H54 (cell line): Measurements from ENCODE around the gene C11orf86.

Experiments used
- DNase-seq: peaks from one replicate; pipeline ENCODE4 v3.0.0; 2011; ENCODE audit warnings: low spot score, mixed read lengths; ENCODE audit not compliant: insufficient read length
- FAIRE-seq: peaks from 3 replicates; lab custom pipeline; 2011; peaks lifted over from hg19 to GRCh38; lab: Jason Lieb, UNC
- POLR2A ChIP-seq: IDR thresholded peaks from 2 replicates; pipeline ENCODE4 v1.6.1; 2011; ENCODE audit warnings: low read depth, mild to moderate bottlenecking, low read length

C11orf86 gene

GRCh38 chr11:66974724-66975404 lies at the start of gene C11orf86:
TSS of gene C11orf86 (plus strand) at chr11:66975304. CDS start at chr11:66975363, 59 bp downstream.
- TF ChIP-seq POLR2A = no peak
- DNase-seq = no peak
- FAIRE-seq = no peak

GRCh38 chr11:66929753-66930152 lies 45.4 kb upstream of the C11orf86 start:
- FAIRE-seq (no peak), DNase-seq (no peak)
- no peak for TF ChIP-seq POLR2A

GRCh38 chr11:66932543-66932942 lies 42.6 kb upstream of the C11orf86 start:
- no peak for DNase-seq
- TF ChIP-seq POLR2A = no peak
- FAIRE-seq = no peak

- DNase-seq = no peak
- FAIRE-seq = no peak
- TF ChIP-seq POLR2A = no peak
These were observed 41.6 kb upstream of the C11orf86 start for GRCh38 chr11:66933531-66933930.

GRCh38 chr11:66934950-66935779 lies 39.9 kb upstream of the C11orf86 start:
- DNase-seq (no peak), FAIRE-seq (no peak)
- TF ChIP-seq POLR2A = no peak

GRCh38 chr11:66936311-66936711 lies 38.8 kb upstream of the C11orf86 start:
- DNase-seq = no peak
- no peak for TF ChIP-seq POLR2A
- FAIRE-seq = no peak

- FAIRE-seq = no peak
- DNase-seq = no peak
- TF ChIP-seq POLR2A = no peak
These were observed 37.8 kb upstream of the C11orf86 start for GRCh38 chr11:66937193-66937733.

GRCh38 chr11:66938582-66939135 lies 36.4 kb upstream of the C11orf86 start:
- DNase-seq (no peak), FAIRE-seq (no peak)
- TF ChIP-seq POLR2A = no peak

GRCh38 chr11:66950112-66950535 lies 25.0 kb upstream of the C11orf86 start:
- DNase-seq (peak; percentile 82), FAIRE-seq (peak; percentile 33)
- 0 out of 2 replicates have a peak, but pooled peaks have one; percentile 12 for TF ChIP-seq POLR2A

- DNase-seq (no peak), FAIRE-seq (no peak)
- TF ChIP-seq POLR2A = no peak
These were observed 24.0 kb upstream of the C11orf86 start for GRCh38 chr11:66951135-66951534.

GRCh38 chr11:66951927-66952337 lies 23.2 kb upstream of the C11orf86 start:
- TF ChIP-seq POLR2A = no peak
- DNase-seq (no peak), FAIRE-seq (no peak)

GRCh38 chr11:66953081-66953833 lies 21.8 kb upstream of the C11orf86 start:
- FAIRE-seq = no peak
- DNase-seq = no peak
- no peak for TF ChIP-seq POLR2A

- no peak for DNase-seq
- TF ChIP-seq POLR2A = no peak
- FAIRE-seq = no peak
These were observed 18.3 kb upstream of the C11orf86 start for GRCh38 chr11:66956689-66957290.
